NCI-H446 (cell line): Measurements from ENCODE around the gene SUMF2.
"Not testable (repeated sequence)": the region's sequence is repeated elsewhere in the genome, so short reads cannot be mapped to it uniquely, and the experiment has no call there.

Experiments
- DNase-seq, 2 experiments: peaks; one replicate each; lab custom pipeline; 2025; lab: John Stamatoyannopoulos, UW

SUMF2 gene

DNA sequence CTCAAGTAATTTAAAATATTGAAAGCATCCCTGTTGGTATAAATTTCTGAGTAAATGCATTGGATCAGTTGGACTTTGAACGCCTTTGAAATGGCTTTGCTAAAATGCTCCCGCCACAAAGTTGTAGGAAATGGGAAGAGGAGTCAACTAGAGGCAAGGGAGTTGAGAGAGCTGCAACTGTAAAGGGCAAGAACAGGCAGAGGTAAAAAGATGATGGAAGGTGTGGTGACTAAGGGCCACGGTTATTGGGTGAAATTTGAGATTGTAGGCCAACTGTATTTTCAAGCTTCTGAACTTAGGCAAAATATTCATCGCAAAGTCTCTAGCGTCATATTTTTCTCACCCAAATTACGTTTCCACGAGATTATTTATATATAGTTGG is 595 bp upstream of the SUMF2 start:
- DNase-seq: no peak

DNA sequence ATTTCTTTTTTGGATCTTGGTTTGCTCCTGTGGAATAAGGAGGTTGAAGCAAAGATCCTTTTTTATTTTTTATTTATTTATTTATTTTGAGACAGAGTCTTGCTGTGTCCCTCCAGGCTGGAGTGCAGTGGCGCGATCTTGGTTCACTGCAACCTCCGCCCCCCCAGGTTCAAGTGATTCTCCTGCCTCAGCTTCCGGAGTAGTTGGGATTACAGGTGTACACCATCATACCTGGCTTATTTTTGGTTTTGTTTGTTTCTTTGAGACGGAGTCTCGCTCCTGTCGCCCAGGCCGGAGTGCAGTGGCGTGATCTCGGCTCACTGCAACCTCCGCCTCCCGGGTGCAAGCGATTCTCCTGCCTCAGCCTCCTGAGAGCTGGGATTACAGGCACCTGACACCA is 2.3 kb downstream of the SUMF2 start:
- not testable (repeated sequence) for DNase-seq

DNA sequence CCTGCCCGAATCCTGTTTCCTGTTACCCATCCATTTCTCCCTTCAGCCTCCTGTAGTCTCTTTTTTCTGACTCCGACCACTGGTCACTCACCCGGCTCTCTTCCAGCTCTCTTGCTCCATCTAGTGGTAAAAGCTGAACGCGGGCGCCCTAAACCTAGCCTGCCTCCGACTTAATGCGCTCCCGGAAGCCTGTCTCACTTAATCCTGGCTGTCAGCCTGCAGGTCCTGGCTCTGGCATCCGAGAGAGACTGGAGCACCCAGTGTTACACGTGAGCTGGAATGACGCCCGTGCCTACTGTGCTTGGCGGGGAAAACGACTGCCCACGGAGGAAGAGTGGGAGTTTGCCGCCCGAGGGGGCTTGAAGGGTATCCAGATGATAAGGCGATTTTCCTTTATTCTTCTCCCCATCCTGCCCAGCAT is 10.3 kb downstream of the SUMF2 start:
- DNase-seq: peak; percentile 66 to 85

GRCh38 chr7:56077681-56078080 is 13.6 kb downstream of the SUMF2 start:
- no peak for DNase-seq

- DNase-seq: no peak
These were observed 14.1 kb downstream of the SUMF2 start for GRCh38 chr7:56078196-56078595.

DNA sequence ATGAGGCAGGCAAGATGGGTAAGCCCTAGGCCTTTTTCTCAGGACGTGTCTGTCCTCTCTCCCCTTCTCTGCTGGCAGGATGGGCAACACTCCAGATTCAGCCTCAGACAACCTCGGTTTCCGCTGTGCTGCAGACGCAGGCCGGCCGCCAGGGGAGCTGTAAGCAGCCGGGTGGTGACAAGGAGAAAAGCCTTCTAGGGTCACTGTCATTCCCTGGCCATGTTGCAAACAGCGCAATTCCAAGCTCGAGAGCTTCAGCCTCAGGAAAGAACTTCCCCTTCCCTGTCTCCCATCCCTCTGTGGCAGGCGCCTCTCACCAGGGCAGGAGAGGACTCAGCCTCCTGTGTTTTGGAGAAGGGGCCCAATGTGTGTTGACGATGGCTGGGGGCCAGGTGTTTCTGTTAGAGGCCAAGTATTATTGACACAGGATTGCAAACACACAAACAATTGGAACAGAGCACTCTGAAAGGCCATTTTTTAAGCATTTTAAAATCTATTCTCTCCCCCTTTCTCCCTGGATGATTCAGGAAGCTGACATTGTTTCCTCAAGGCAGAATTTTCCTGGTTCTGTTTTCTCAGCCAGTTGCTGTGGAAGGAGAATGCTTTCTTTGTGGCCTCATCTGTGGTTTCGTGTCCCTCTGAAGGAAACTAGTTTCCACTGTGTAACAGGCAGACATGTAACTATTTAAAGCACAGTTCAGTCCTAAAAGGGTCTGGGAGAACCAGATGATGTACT is 15.5 kb downstream of the SUMF2 start:
- DNase-seq: peak; percentile 13 to 71

DNA sequence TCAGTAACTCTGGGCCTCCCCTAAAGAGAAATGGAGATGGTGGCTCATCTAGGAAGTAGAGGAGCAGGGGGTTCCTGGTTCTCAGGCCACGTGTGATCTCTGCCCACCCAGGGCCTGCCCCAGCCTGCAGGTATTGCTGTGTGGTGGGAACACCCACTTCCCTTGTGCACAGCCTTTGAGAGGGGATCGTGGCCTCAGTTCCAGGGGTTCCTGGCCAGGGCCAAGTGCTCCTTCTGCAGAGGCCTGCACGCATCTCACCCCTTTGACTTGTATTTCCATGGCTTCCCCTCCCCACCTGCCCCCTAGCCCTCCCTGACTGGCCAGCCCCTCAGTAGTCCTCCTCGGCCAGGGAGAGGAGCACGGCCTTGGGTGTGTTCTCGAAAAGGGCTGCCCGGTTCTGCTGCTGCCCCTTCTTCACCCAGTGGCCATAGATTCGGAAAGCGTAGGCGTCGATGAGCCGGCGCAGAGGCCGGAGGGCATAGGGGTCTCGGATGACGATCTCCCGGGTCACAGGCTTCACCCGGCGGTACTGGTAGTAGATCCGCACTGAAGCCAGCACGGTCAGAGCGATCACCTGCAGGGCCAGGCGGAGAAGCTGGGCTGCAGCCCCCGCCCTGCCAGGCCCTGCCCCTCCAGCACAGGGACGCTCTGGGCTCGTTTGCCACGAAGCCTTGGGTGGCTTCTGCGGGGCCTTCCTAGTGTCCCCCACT is 16.8 kb downstream of the SUMF2 start:
- DNase-seq: not testable (repeated sequence)

GRCh38 chr7:56081626-56082340 is 17.7 kb downstream of the SUMF2 start:
- no peak for DNase-seq

GRCh38 chr7:56083150-56083785 is 19.2 kb downstream of the SUMF2 start:
- DNase-seq: peak; percentile 56 to 82

DNA sequence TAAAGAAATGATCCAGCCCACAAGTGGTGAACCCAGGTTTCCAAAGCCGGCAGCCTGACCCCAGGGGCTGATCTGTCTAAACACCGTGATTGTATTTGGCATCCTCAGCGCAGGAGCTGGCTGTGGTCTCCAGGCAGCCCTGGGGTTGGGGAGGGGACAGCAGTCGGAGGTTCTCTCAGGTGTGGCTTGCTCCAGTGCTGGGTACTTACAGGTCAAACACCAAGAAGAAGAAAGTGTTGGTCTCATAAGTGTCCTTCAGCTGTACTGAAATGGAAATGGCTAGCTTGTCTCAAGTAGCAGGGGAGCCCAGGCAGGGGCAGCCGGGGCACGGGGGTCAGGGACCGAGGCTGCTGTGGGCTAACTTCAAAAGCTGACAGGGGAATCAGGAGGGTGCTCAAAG is 22.7 kb downstream of the SUMF2 start:
- no peak for DNase-seq

GRCh38 chr7:56087445-56087844 is 23.4 kb downstream of the SUMF2 start:
- DNase-seq: no peak

GRCh38 chr7:56091591-56091990 is 27.5 kb downstream of the SUMF2 start:
- DNase-seq: peak; percentile 65 to 87

DNA sequence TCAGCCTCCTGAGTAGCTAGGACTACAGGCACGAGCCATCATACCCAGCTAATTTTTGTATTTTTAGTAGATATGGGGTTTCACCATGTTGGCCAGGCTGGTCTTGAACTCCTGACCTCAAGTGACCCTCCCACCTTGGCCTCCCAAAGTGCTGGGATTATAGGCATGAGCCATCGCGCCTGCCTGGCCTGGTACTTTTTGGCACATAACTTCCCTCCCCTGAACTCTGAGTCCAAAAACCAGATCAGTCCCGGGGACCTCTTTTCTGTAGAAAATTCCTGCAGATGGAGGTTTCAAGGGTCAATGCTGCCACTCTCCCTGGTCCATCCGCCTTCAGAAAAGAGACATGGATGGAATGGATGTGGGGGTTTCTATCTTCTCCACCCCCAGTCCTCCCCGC is 28.3 kb downstream of the SUMF2 start:
- DNase-seq: not testable (repeated sequence)

DNA sequence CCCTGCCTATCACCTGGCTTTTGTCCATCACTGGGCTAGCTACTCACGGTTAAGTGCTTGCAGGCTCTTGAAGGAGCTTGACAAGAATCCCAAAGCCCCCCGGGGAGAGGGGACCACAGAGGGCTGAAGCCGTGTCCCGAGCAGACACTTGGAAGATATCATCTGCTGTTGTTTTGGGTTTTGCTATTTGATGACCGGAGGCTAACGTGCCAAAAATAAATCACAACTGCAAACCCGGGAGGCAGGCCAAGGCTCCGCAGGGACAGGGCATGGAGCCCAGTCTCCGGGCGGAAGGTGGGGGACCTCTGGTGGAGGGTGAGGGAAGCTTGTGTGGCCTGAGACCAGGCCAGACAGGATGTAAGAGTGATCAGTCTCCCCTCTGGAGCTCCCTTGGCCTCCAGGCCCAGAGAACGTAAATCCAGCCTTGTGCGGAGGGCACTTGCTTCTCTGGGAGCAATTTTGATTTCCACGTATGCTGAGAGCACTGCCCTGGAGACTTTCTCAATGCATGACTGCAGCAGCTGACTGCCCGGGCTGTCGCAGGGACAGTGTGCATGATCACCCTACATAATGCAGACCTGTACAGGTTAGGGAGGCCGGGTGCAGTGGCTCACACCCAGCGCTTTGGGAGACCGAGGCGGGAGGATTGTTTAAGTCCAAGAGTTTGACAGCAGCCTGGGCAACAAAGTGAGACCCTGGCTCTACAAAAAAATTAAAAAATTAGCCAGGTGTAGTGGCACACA is 28.9 kb downstream of the SUMF2 start, which contains the start of gene PHKG1:
Gene PHKG1, minus strand, starts transcription at position 164 of the 743 bp plus-strand sequence. CDS start 4,011 bp downstream, outside the sequence.
- DNase-seq: peak; percentile 82 to 92

DNA sequence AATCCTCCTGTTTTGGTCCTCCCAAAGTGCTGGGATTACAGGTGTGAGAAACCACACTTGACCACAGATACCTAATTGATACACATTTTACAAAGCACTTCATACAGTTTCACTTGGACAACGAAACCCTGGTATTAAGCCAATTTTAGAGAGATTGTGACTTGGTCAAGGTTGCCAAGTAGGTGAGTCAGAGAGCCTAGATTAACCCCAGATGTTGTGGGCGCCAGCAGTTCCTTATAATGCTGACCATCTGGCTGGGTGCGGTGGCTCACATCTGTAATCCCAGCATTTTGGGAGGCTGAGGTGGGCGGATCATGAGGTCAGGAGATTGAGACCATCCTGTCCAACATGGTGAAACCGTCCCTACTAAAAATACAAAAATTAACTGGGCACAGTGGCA is 33.6 kb downstream of the SUMF2 start:
- peak in 1 of 2 experiments; percentile 33 for DNase-seq

- DNase-seq: not testable (repeated sequence)
These were observed 34.3 kb downstream of the SUMF2 start for GRCh38 chr7:56098187-56099008.

DNA sequence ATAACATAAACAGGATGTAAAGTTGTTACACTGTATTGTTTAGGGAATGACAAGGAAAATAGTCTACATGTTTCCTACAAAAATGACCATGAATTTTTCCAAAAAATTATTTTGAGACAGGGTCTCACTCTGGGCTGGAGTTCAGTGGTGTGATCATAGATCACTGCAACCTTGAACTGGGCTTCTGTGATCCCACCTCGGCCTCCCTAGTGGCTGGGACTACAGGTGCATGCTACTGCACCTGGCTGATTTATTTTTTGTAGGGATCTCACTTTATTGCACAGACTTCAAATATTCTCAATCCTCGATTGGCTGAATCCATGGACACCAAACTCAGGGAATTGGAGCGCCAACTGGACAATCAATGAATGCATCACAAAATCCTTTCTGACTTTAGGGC is 35.6 kb downstream of the SUMF2 start:
- DNase-seq: no peak

- not testable (repeated sequence) for DNase-seq
These were observed 40.1 kb downstream of the SUMF2 start for GRCh38 chr7:56104138-56104537.

DNA sequence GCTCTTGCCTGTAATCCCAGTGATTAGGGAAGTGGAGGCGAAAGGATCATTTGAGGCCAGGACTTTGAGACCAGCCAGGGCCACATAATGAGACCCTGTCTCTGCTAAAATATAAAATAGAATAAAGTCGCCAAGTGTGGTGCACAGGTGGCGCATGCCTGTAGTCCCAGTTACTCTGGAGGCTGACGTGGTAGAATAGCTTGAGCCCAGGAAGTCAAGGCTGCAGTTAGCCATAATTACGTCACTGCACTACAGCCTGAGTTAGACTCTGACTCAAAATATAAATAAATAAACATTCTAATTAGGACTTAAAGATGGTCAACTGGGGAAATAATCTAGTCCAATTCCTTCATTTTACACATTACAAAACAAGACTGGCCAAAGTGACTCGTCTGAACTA is 41.4 kb downstream of the SUMF2 start:
- no peak for DNase-seq
